HL-60 (cell line): ENCODE measurements around the gene ITIH3.

Experiments used
- DNase-seq, 2 experiments: peaks; one replicate each; pipeline ENCODE4 v3.0.0-alpha.2; 2010 to 2020; ENCODE audit warnings: low read depth in 1 of 2, low spot score in 1 of 2
- H3K27ac ChIP-seq: fragments of 250-450 bp; sonication (Bioruptor Pico); replicated peaks from 2 replicates; pipeline ENCODE4 v1.5.1; 2020; ENCODE audit warnings: mild to moderate bottlenecking, moderate library complexity
- H3K27me3 ChIP-seq: fragments of 250-450 bp; sonication (Bioruptor Pico); 2 replicates; pipeline ENCODE4 v1.5.1; 2021; ENCODE audit warnings: mild to moderate bottlenecking, moderate library complexity; ENCODE audit not compliant: insufficient read depth, poor library complexity, severe bottlenecking
- H3K4me3 ChIP-seq: replicated peaks from 2 replicates; pipeline ENCODE4 v1.5.1; 2011; ENCODE audit warnings: mild to moderate bottlenecking, control low read depth, low read length; ENCODE audit not compliant: insufficient read depth
- CTCF ChIP-seq: IDR thresholded peaks from one replicate; pipeline ENCODE4 v1.5.1; 2011; ENCODE audit warnings: low read length, control low read depth, inconsistent platforms; ENCODE audit not compliant: insufficient read depth
- GABPA ChIP-seq: IDR thresholded peaks from 2 replicates; pipeline ENCODE4 v1.6.1; 2012; ENCODE audit warnings: low read depth
- POLR2AphosphoS5 ChIP-seq: IDR thresholded peaks from 2 replicates; pipeline ENCODE4 v1.6.1; 2012; ENCODE audit warnings: low read depth
- REST ChIP-seq: IDR thresholded peaks from 2 replicates; pipeline ENCODE4 v1.6.1; 2012; ENCODE audit warnings: low read depth; ENCODE audit not compliant: insufficient replicate concordance
- SPI1 ChIP-seq: IDR thresholded peaks from 2 replicates; pipeline ENCODE4 v1.6.1; 2012; ENCODE audit warnings: low read depth, mild to moderate bottlenecking, borderline replicate concordance

ITIH3 gene

GRCh38 chr3:52770496-52771333 lies 23.9 kb upstream of the ITIH3 start, which contains the start of gene NEK4:
NEK4 (minus strand) TSS chr3:52770940; CDS start chr3:52770746, 194 bp downstream.
- peak; percentile 76 to 98 for DNase-seq
- Histone ChIP-seq H3K27me3 (no peaks in the 10 kb centered on the region), H3K4me3 (peak within 1 kb of the TSS; percentile 99), H3K27ac (peak within 1 kb of the TSS; percentile 89)
- TF ChIP-seq CTCF (no peak), SPI1 (peak; percentile 62; the same call in 1 of the 2 replicates), POLR2AphosphoS5 (peak; percentile 96), REST (peak; percentile 66), GABPA (no peak; the same call in 1 of the 2 replicates)

GRCh38 chr3:52771334-52771681 lies 23.3 kb upstream of the ITIH3 start:
- H3K27me3 ChIP-seq, result no peaks in the 10 kb centered on the region
- DNase-seq, result no peak
- TF ChIP-seq CTCF, result no peak
- TF ChIP-seq POLR2AphosphoS5, result no peak; the same call in 1 of the 2 replicates
- peak; percentile 3 for TF ChIP-seq REST
- peak overlapping the region; percentile 89 for H3K27ac ChIP-seq
- H3K4me3 ChIP-seq, result peak overlapping the region; percentile 99

DNA sequence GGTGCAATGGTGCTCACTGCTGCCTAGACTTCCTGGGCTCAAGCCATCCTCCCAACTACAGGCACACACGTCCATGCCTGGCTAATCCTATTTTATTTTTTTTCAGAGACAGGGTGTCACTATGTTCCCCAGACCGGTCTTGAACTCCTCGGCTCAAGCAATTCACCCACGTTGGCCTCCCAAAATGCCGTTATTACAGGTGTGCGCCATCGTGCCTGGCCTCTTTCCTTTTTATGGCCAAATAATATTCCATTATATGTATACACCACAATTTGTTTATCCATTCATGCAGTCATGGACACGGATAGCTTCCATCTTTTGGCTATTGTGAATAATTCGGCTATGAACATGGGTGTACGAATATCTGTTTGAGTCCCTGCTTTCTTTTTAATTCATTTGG lies 22.9 kb upstream of the ITIH3 start:
- no peak overlapping the region for H3K4me3 ChIP-seq
- TF ChIP-seq CTCF (no peak), POLR2AphosphoS5 (no peak), GABPA (no peak), REST (no peak), SPI1 (no peak)
- no peak for DNase-seq
- H3K27ac ChIP-seq, result peak overlapping the region; percentile 89; the same call in 1 of the 2 replicates
- no peaks in the 10 kb centered on the region for H3K27me3 ChIP-seq
